Measurements from ENCODE around the gene DDX24.

DDX24 gene

GRCh38 chr14:94050231-94050880, 30.6 kb downstream of the DDX24 start:
- no peak for DNase-seq

- no peak for DNase-seq
Observed at GRCh38 chr14:94049625-94050023, 31.4 kb downstream of the DDX24 start.

GRCh38 chr14:94048691-94049624, 32.0 kb downstream of the DDX24 start:
- peak in 12 of 51 donors; percentile 22 to 59 (median 37) for DNase-seq

- DNase-seq, result no peak
Observed at GRCh38 chr14:94047581-94047980, 33.4 kb downstream of the DDX24 start.

- no peak for DNase-seq
Observed at GRCh38 chr14:94046696-94047250, 34.2 kb downstream of the DDX24 start.

- DNase-seq, result no peak
Observed at GRCh38 chr14:94045563-94046345, 35.2 kb downstream of the DDX24 start.

- DNase-seq, result no peak
Observed at GRCh38 chr14:94045101-94045500, 35.9 kb downstream of the DDX24 start.

GRCh38 chr14:94044476-94045091, 36.4 kb downstream of the DDX24 start:
- no peak for DNase-seq

GRCh38 chr14:94043756-94044475, 37.1 kb downstream of the DDX24 start:
- no peak for DNase-seq

- peak in 1 of 51 donors; percentile 48 for DNase-seq
Observed at GRCh38 chr14:94043111-94043755, 37.8 kb downstream of the DDX24 start.

- DNase-seq, result peak in 1 of 51 donors; percentile 8
Observed at GRCh38 chr14:94042433-94043091, 38.4 kb downstream of the DDX24 start.

- DNase-seq, result peak in 1 of 51 donors; percentile 25
Observed at GRCh38 chr14:94041551-94042346, 39.3 kb downstream of the DDX24 start.

- no peak for DNase-seq
Observed at GRCh38 chr14:94040796-94041195, 40.2 kb downstream of the DDX24 start.

- no peak for DNase-seq
Observed at GRCh38 chr14:94040247-94040646, 40.8 kb downstream of the DDX24 start.

GRCh38 chr14:94038921-94039629, 41.9 kb downstream of the DDX24 start:
- no peak for DNase-seq

- DNase-seq, result no peak
Observed at GRCh38 chr14:94038510-94038909, 42.5 kb downstream of the DDX24 start.

- DNase-seq, result no peak
Observed at GRCh38 chr14:94037954-94038353, 43.0 kb downstream of the DDX24 start.

Measured in hypothalamus (tissue), 51 donors.